ENCODE results near the gene CFAP43. TPM values are rescaled to one million over a fixed set of nuclear protein-coding genes. Genes with fewer than 3 reads are reported as not detected.

Gene CFAP43
- total and polyA plus RNA-seq, 2 donors (not counting 1 experiment from before 2014, with no cell fraction given), result 0.12 TPM; not detected in 1

GRCh38 chr10:104100795-104101194 lies 131.4 kb downstream of the CFAP43 start:
- no peak overlapping the region for H3K9ac ChIP-seq (ENCODE audit: low read length)
- H3K27ac ChIP-seq (ENCODE audit: low read length in 2 of 2), result no peak overlapping the region
- no peaks in the 10 kb centered on the region for H4K20me1 ChIP-seq (ENCODE audit: control insufficient read depth, insufficient read depth, low read length, poor library complexity, severe bottlenecking)
- no peak overlapping the region for H2AFZ ChIP-seq (ENCODE audit: insufficient read depth, low read depth, low read length, poor library complexity, severe bottlenecking)
- ChIA-PET POLR2A (no interaction called here), CTCF (no interaction called here)
- Mint-ChIP-seq H3K4me3 (no peak overlapping the region), H3K4me1 (no peaks in the 10 kb centered on the region), H3K9me3 (ENCODE audit: insufficient read depth) (no peaks in the 10 kb centered on the region), H3K27me3 (no peaks in the 10 kb centered on the region), H3K27ac (no peak overlapping the region)
- no peaks in the 10 kb centered on the region for H3K4me1 ChIP-seq (ENCODE audit: control insufficient read depth in 2 of 2, insufficient read depth in 2 of 2, low read length in 2 of 2)
- no peak for ATAC-seq (ENCODE audit: low read depth)
- no CpG with 5 or more reads among the region's 1 CpG for WGBS (ENCODE audit: insufficient coverage)
- TF ChIP-seq EZH2 (IDR thresholded peaks at IDR 0.05; ENCODE audit: borderline replicate concordance, insufficient read depth, low read depth, low read length, poor library complexity, severe bottlenecking) (no peak), CTCF (IDR thresholded peaks at IDR 0.05) (no peak)
- H3K27me3 ChIP-seq (replicated peaks in 1 of 4; ENCODE audit: control extremely low read depth in 1 of 4, control insufficient read depth in 3 of 4, insufficient read depth in 4 of 4, low read length in 3 of 4), result peaks cover 0 to 3% (median 0%) of the 10 kb centered on the region in 4 experiments
- no peak overlapping the region for H3K4me3 ChIP-seq (ENCODE audit: control extremely low read depth in 1 of 5, extremely low read depth in 1 of 5, insufficient read depth in 1 of 5, low read depth in 2 of 5, low read length in 4 of 5)
- DNase-seq, result no peak
- no peaks in the 10 kb centered on the region for H3K79me2 ChIP-seq (ENCODE audit: control insufficient read depth, insufficient read depth, low read length)
- H3K4me2 ChIP-seq (replicated peaks; ENCODE audit: low read depth, low read length, poor library complexity, severe bottlenecking), result no peak overlapping the region
- no peaks in the 10 kb centered on the region for H3K36me3 ChIP-seq (replicated peaks in 1 of 2; ENCODE audit: control extremely low read depth in 1 of 2, control insufficient read depth in 1 of 2, extremely low read depth in 1 of 2, insufficient read depth in 2 of 2, low read length in 1 of 2)
- intact Hi-C loops (cut with micrococcal nuclease), result no loop called here
- no peaks in the 10 kb centered on the region for H3K9me3 ChIP-seq (ENCODE audit: control extremely low read depth in 1 of 3, control insufficient read depth in 2 of 3, insufficient read depth in 1 of 3, low read length in 2 of 3)

GRCh38 chr10:104099941-104100340 lies 132.2 kb downstream of the CFAP43 start:
- TF ChIP-seq EZH2 (IDR thresholded peaks at IDR 0.05; ENCODE audit: borderline replicate concordance, insufficient read depth, low read depth, low read length, poor library complexity, severe bottlenecking), result no peak
- TF ChIP-seq CTCF (IDR thresholded peaks at IDR 0.05), result no peak
- no peaks in the 10 kb centered on the region for H3K9me3 Mint-ChIP-seq (ENCODE audit: insufficient read depth)
- no peaks in the 10 kb centered on the region for H3K4me1 ChIP-seq (ENCODE audit: control insufficient read depth in 2 of 2, insufficient read depth in 2 of 2, low read length in 2 of 2)
- no peaks in the 10 kb centered on the region for H3K79me2 ChIP-seq (ENCODE audit: control insufficient read depth, insufficient read depth, low read length)
- ChIA-PET POLR2A (no interaction called here), CTCF (interaction anchor here (0.6 kb wide), 1 partner anchor 37 kb away, joined by 3 read pairs; no protein-coding TSS in a partner anchor)
- intact Hi-C loops (cut with micrococcal nuclease), result no loop called here
- H3K27me3 ChIP-seq (replicated peaks in 1 of 4; ENCODE audit: control extremely low read depth in 1 of 4, control insufficient read depth in 3 of 4, insufficient read depth in 4 of 4, low read length in 3 of 4), result peaks cover 0 to 3% (median 0%) of the 10 kb centered on the region in 4 experiments
- H2AFZ ChIP-seq (ENCODE audit: insufficient read depth, low read depth, low read length, poor library complexity, severe bottlenecking), result no peak overlapping the region
- no peak overlapping the region for H3K27ac Mint-ChIP-seq
- no peaks in the 10 kb centered on the region for H3K4me1 Mint-ChIP-seq
- ATAC-seq (ENCODE audit: low read depth), result no peak
- no peaks in the 10 kb centered on the region for H3K27me3 Mint-ChIP-seq
- no peak overlapping the region for H3K27ac ChIP-seq (ENCODE audit: low read length in 2 of 2)
- H3K9ac ChIP-seq (ENCODE audit: low read length), result no peak overlapping the region
- no peaks in the 10 kb centered on the region for H3K36me3 ChIP-seq (replicated peaks in 1 of 2; ENCODE audit: control extremely low read depth in 1 of 2, control insufficient read depth in 1 of 2, extremely low read depth in 1 of 2, insufficient read depth in 2 of 2, low read length in 1 of 2)
- H3K4me3 Mint-ChIP-seq, result no peak overlapping the region
- H3K4me3 ChIP-seq (ENCODE audit: control extremely low read depth in 1 of 5, extremely low read depth in 1 of 5, insufficient read depth in 1 of 5, low read depth in 2 of 5, low read length in 4 of 5), result no peak overlapping the region
- no peak overlapping the region for H3K4me2 ChIP-seq (replicated peaks; ENCODE audit: low read depth, low read length, poor library complexity, severe bottlenecking)
- no peaks in the 10 kb centered on the region for H4K20me1 ChIP-seq (ENCODE audit: control insufficient read depth, insufficient read depth, low read length, poor library complexity, severe bottlenecking)
- DNase-seq, result no peak
- H3K9me3 ChIP-seq (ENCODE audit: control extremely low read depth in 1 of 3, control insufficient read depth in 2 of 3, insufficient read depth in 1 of 3, low read length in 2 of 3), result no peaks in the 10 kb centered on the region
